HUES48 (cell line): ENCODE measurements around the gene HTD2.
A peak's percentile ranks its signal among the peaks of the same experiment; 100 is the strongest.
"Not testable (repeated sequence)": the region's sequence is repeated elsewhere in the genome, so short reads cannot be mapped to it uniquely, and the experiment has no call there.

Source experiments
- H3K27ac ChIP-seq: one replicate; pipeline ENCODE4 v1.7.0; 2013; ENCODE audit warnings: low read depth, low read length, inconsistent platforms
- H3K27me3 ChIP-seq: 2 replicates; pipeline ENCODE4 v1.6.1; 2013; ENCODE audit warnings: mild to moderate bottlenecking, low read length; ENCODE audit not compliant: control insufficient read depth, insufficient read depth
- H3K36me3 ChIP-seq: 2 replicates; pipeline ENCODE4 v1.6.1; 2013; ENCODE audit warnings: low read length; ENCODE audit not compliant: control insufficient read depth, insufficient read depth
- H3K4me1 ChIP-seq: 2 replicates; pipeline ENCODE4 v1.6.1; 2013; ENCODE audit warnings: mild to moderate bottlenecking, low read length; ENCODE audit not compliant: control insufficient read depth, insufficient read depth
- H3K4me3 ChIP-seq: 2 replicates; pipeline ENCODE4 v1.5.1; 2013; ENCODE audit warnings: mild to moderate bottlenecking, low read depth, low read length
- H3K9ac ChIP-seq: 2 replicates; pipeline ENCODE4 v1.6.1; 2013; ENCODE audit warnings: mild to moderate bottlenecking, low read depth, low read length, moderate library complexity
- H3K9me3 ChIP-seq: 2 replicates; pipeline ENCODE4 v1.6.1; 2013; ENCODE audit warnings: low read length; ENCODE audit not compliant: control insufficient read depth, insufficient read depth

HTD2 gene

GRCh38 chr3:58305882-58306711 is at the start of gene HTD2, which contains the start of gene RPP14:
Gene HTD2, plus strand, starts transcription at chr3:58306520. Its CDS starts 11,094 bp downstream, at chr3:58317614.
Gene RPP14, plus strand, starts transcription at chr3:58306245. Its CDS starts 4,085 bp downstream, at chr3:58310330.
- Histone ChIP-seq H3K9me3 (no peaks in the 10 kb centered on the region), H3K27ac (peak within 1 kb of the TSS; percentile 98), H3K36me3 (peaks cover 32% of the 10 kb centered on the region), H3K27me3 (no peaks in the 10 kb centered on the region), H3K9ac (peak within 1 kb of the TSS; percentile 99), H3K4me1 (peaks cover 7% of the 10 kb centered on the region; the same call in 1 of the 2 replicates), H3K4me3 (peak within 1 kb of the TSS; percentile 89)

GRCh38 chr3:58258392-58259055 is 47.8 kb upstream of the HTD2 start:
- H3K27ac ChIP-seq, result no peak overlapping the region
- no peaks in the 10 kb centered on the region for H3K4me1 ChIP-seq
- no peaks in the 10 kb centered on the region for H3K36me3 ChIP-seq
- H3K9ac ChIP-seq, result no peak overlapping the region
- no peak overlapping the region for H3K4me3 ChIP-seq
- no peaks in the 10 kb centered on the region for H3K27me3 ChIP-seq
- H3K9me3 ChIP-seq, result no peaks in the 10 kb centered on the region

- H3K27me3 ChIP-seq, result no peaks in the 10 kb centered on the region
- H3K27ac ChIP-seq, result no peak overlapping the region
- H3K4me1 ChIP-seq, result no peaks in the 10 kb centered on the region
- no peaks in the 10 kb centered on the region for H3K9me3 ChIP-seq
- no peaks in the 10 kb centered on the region for H3K36me3 ChIP-seq
- no peak overlapping the region for H3K9ac ChIP-seq
- H3K4me3 ChIP-seq, result no peak overlapping the region
Measured at GRCh38 chr3:58260261-58260731, 46.0 kb upstream of the HTD2 start.

GRCh38 chr3:58260733-58261132 is 45.6 kb upstream of the HTD2 start:
- Histone ChIP-seq H3K4me1 (no peaks in the 10 kb centered on the region), H3K9me3 (no peaks in the 10 kb centered on the region), H3K4me3 (no peak overlapping the region), H3K27ac (no peak overlapping the region), H3K27me3 (no peaks in the 10 kb centered on the region), H3K36me3 (no peaks in the 10 kb centered on the region), H3K9ac (no peak overlapping the region)

GRCh38 chr3:58261954-58262666 is 44.2 kb upstream of the HTD2 start:
- Histone ChIP-seq H3K36me3 (no peaks in the 10 kb centered on the region), H3K9me3 (no peaks in the 10 kb centered on the region), H3K4me1 (no peaks in the 10 kb centered on the region), H3K27me3 (no peaks in the 10 kb centered on the region), H3K9ac (no peak overlapping the region), H3K4me3 (no peak overlapping the region), H3K27ac (no peak overlapping the region)

- Histone ChIP-seq H3K9me3 (no peaks in the 10 kb centered on the region), H3K4me1 (no peaks in the 10 kb centered on the region), H3K9ac (no peak overlapping the region), H3K27me3 (no peaks in the 10 kb centered on the region), H3K36me3 (no peaks in the 10 kb centered on the region), H3K27ac (no peak overlapping the region), H3K4me3 (no peak overlapping the region)
Measured at GRCh38 chr3:58266577-58266976, 39.7 kb upstream of the HTD2 start.

GRCh38 chr3:58267543-58267942 is 38.8 kb upstream of the HTD2 start:
- not testable (repeated sequence) for H3K27ac ChIP-seq, H3K4me3 ChIP-seq, H3K36me3 ChIP-seq, H3K27me3 ChIP-seq, H3K9ac ChIP-seq, H3K4me1 ChIP-seq, H3K9me3 ChIP-seq

GRCh38 chr3:58269356-58269755 is 37.0 kb upstream of the HTD2 start:
- H3K4me3 ChIP-seq, result no peak overlapping the region
- H3K9me3 ChIP-seq, result no peaks in the 10 kb centered on the region
- H3K9ac ChIP-seq, result no peak overlapping the region
- H3K27me3 ChIP-seq, result no peaks in the 10 kb centered on the region
- no peak overlapping the region for H3K27ac ChIP-seq
- H3K4me1 ChIP-seq, result no peaks in the 10 kb centered on the region
- no peaks in the 10 kb centered on the region for H3K36me3 ChIP-seq

- Histone ChIP-seq H3K4me3 (no peak overlapping the region), H3K36me3 (no peaks in the 10 kb centered on the region), H3K4me1 (no peaks in the 10 kb centered on the region), H3K9me3 (no peaks in the 10 kb centered on the region), H3K27ac (no peak overlapping the region), H3K27me3 (no peaks in the 10 kb centered on the region), H3K9ac (no peak overlapping the region)
Measured at GRCh38 chr3:58270485-58270884, 35.8 kb upstream of the HTD2 start.

- no peaks in the 10 kb centered on the region for H3K36me3 ChIP-seq
- no peaks in the 10 kb centered on the region for H3K4me1 ChIP-seq
- H3K27me3 ChIP-seq, result no peaks in the 10 kb centered on the region
- H3K4me3 ChIP-seq, result no peak overlapping the region
- H3K9ac ChIP-seq, result no peak overlapping the region
- no peak overlapping the region for H3K27ac ChIP-seq
- no peaks in the 10 kb centered on the region for H3K9me3 ChIP-seq
Measured at GRCh38 chr3:58271901-58272501, 34.3 kb upstream of the HTD2 start.
